Measurements from ENCODE around the gene CEP170B.
"Not testable (repeated sequence)": the region's sequence is repeated elsewhere in the genome, so short reads cannot be mapped to it uniquely, and the experiment has no call there.

The CEP170B gene

DNA sequence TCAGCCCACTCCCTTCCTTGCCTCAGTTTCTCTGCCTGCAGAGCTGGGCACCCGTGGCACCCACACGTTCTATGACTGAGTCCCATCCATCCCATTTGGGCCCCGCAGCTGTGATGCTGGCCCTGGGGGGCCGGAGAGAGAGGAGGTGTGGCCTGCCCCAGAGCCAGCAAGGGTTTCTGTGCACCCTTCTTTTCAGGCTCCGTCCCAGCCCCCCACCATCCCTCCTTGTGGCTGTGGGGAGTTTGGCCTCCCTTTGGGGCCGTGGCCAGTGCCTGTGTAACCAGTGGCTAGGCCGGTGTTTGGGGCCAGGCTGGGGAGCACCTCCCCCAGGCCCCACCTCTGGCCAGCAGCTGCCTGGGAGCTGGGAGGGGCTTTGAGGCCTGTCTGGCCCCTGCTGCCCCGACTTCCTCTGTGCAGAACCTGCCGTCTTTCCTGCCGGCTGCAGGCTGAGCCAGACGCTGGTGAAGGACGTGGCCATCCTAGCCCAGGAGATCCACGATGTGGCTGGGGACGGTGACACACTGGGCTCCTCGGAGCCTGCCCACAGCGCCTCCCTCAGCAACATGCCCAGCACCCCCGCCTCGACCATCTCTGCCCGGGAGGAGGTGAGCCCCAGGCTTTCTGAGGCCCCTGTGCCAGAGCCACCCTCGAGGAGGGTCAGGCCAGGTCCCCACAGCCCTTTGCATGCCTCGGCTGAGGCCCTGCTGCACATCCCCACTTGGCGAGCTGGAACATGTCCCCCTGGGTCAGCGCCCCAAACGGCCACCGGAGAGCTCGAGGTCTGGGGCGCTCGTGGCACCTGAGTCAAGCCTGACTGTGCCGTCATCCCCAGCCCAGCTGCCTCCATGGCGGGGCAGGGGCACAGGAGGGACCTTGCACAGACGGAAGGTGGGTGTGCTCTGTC lies 27.7 kb downstream of the CEP170B start:
- no peak for DNase-seq

DNA sequence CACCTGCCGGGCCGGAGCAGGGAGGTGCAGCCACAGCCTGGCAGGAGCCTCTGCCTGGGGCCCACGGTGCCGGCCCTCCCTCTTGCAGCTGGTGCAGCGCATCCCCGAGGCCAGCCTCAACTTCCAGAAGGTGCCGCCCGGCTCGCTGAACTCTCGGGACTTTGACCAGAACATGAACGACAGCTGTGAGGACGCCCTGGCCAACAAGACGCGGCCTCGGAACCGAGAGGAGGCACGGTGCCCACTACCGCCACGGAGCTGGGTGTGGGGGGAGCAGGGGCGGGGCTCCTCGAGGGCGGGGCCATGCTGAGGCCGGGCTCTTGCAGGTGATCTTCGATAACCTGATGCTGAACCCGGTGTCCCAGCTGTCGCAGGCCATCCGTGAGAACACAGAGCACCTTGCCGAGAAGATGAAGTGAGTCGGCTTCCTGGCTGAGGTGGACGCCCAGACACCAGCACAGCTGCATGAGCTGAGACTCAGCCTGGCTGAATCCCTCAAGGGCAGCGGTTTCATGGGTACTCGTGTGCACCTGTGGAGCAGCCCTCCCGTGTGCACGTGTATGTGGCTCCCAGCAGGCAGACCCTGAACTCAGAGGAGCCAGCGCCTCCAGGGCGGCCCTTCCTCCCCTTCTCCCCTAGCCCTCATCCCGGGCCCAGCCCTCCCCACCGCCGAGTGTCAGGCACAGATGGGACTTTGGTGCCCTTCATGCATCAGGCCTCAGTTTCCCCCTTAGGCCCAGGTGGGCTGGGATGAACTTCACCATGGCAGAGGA lies 28.6 kb downstream of the CEP170B start:
- DNase-seq, result no peak

DNA sequence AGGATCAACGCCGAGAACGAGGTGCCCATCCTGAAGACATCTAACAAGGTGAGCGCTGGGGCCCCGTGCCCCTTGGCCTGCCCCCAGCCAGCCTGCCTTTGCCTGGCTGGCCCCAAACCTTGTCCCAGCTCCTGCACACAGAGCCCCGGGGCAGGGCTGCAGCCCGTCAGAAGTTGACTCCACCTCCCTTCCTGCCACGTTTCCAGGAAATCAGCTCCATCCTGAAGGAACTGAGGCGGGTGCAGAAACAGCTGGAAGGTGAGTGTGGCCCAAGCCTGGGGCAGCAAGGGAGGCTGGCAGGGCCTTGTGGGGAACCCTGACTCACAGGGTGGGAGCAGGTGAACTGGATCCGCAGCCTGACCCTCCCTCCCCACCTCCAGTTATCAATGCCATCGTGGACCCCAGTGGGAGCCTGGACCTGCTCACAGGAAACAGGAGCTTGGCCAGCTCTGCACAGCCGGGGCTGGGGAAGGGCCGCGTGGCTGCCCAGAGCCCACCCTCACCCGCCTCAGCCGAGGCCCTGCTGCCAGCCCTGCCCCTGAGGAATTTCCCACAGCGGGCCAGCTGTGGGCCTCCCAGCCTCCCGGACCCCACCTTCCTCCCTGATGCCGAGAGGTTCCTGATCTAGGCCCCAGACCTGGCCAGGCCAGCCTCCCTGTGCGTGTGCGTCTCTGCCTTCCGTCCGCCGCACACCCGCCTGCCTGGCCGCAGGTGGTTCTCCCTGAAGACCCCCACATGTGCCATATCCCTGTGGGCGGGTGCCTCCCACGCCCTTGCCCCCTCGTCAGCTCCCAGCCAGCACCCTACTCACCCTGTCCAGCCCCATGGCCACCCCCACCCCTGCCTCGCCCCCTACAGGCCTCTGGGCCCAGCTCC lies 29.5 kb downstream of the CEP170B start:
- DNase-seq, result no peak

DNA sequence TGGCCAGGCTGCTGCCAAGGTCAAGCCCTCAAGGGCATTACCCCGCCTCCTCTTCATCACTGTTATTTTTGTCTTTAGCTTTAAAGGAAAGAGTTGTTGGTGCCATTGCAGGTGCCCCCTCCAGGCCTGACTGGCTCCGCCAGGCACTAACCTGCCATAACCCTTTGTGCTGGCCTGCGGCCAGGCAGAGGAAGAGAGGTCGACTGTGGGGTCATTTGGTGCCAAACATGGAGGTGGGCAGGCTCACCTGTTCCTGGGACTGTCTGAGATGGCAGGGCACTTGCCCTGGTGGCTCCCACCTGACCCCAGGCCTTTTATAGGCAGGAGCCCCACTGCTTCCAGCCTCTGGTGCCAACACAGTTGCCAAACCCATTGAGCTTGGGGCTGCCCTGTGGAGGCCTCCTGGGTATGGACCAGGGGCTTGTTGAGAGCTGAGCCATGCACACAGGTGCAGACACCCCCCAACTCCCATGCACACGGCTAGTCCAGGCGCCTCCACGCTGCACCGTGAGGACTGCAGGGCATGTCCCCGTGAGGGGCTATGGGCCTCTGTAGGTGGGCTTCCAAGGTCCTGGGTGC lies 30.2 kb downstream of the CEP170B start:
- DNase-seq, result no peak

DNA sequence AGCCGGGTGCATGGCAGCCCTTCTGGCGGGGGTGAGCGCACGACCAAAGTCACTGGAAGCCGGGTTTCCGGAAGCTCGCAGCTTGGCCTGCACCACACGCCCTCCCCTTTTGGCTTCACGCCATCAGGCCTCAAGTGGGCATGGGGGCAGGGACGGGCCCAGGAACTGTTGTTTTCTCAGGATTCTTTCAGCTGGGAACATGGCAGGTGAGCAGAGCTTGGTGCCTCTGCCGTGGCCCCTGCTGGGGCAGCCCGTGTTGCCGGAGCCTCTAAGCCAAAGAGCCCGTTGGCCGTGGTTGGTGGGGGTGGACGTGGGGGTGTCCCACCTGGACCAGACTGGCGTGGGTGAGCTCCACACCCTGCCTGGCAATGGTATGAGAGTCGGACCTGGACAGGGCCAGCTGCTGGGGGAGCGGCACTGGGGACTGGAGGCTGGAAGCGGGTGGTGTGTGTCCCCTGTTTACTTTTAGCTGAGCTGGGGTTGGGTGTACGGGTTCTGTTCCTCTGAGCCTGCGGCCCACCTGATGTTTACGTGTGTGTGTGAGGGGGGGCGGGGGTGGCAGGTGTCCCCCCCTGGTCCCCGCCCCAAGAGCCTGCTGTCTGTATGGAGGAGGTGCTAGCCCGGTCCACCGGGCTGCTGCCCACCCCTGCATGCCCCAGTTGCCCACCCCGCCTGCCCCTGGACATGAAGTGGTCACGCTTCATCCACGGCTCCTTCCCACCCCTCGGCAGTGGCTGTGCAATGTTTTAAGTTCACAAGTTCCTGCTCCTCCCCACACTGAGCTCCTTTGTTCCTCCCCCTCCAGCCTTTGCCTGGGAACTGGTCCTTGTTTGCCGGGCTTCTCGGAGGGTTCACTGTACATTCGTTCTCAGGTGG lies 31.0 kb downstream of the CEP170B start:
- DNase-seq, result peak; percentile 96

DNA sequence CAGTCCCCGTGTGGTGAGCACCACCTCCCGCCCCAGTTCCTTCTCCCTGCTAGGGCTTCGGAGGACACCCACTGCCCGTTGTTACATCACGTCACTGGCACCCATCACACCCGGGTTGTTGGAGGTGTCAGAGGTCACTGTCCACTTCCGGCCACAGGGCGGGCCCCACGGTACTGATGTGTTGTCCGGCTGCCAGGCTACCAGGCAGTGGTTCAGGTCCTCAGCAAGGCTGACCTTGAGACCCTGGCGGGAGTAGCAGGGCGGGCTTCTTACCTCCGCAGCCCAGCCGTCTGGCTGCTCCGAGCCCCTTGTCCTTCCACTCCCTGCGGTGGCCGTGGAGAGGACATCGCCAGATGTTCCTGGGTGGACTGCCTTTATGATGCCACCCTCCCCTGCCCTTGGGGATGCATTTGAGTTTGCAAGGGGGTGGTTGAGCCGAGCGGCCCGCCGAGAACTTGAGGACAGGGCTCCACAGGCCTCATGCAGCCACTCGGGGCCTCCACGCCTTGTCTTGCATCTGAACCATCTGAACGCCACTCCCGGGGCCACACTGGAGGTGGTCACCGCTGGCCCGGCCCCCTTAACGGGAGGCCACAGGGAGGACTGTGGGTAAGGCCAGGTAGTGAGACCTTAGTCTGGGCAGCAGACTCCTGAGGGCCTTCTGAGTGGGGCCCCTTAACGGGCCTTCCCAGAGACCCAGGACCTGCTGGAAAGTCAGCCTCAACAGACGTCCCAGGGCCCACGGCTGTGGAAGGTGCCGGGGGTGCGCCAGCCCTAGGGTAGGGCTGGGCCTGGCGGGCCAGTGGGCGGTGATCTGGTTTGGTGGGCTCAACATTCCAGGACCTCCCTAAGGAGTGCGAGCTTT lies 32.5 kb downstream of the CEP170B start:
- DNase-seq, result no peak

DNA sequence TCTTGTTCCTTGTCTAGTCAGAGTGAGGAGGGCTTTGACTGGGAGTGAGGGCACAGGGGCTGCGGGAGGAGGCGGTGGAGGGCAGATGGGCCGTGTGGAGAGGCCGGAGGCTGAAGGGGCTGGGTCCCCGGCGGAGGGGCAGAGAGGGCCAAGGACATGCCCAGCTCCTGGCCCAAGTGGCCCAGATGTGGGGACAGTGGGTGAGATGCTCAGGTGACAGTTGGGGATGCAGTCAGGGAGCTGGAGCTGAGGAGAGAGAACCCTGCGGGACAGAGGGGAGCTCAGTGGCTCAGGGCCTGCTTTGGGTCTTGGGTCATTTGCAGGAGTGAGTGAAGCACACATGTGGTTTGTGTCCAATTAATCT lies 33.1 kb downstream of the CEP170B start:
- DNase-seq, result no peak

DNA sequence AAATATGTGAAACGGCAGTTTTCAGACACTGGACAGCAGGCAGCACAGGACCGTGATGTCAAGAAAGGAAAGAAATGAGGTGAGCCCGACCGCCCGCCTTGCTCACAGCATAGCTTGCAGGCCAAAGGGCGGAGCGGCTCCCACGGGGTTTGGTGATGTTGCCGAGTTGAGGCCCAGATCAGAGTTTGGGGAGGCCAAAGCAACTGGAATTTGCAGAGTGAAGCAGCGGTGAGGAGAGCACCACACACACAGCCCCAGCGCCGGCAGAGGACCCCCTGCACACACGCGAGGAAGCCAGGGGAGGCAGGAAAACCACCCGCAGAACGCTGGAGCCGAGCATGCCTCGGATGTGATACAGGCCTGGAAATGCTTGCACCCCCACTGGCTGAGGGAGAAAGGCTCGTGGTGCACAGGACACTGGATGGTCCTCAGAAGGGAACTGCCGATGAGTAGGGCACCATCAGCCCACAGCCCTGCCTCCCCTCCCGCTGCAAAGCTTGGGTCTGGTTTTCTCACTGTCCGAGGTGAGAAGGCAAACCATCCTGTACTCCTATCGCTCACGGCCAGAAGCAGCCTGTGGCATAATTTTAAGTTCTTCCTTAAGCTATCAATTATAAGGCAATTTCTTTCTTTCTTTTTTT lies 33.9 kb downstream of the CEP170B start:
- no peak for DNase-seq

DNA sequence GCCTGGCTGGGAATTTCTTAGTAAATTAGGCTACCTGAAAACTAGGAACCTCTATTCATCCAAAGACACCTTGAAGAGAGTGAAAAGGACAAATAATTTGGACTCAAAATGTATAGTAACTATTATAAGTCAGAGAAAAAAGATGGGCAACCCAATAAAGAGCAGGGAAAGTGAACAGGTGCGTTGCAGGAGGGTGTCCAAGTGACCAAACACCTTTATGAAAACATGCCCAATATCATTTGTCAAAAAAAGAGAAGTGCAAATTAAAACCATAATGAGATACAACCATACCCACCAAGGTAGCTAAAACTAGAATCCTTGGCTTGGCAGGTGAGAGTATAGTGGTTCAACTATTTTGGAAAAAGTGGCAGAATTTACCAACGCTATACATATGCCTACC lies 34.7 kb downstream of the CEP170B start:
- DNase-seq, result no peak

DNA sequence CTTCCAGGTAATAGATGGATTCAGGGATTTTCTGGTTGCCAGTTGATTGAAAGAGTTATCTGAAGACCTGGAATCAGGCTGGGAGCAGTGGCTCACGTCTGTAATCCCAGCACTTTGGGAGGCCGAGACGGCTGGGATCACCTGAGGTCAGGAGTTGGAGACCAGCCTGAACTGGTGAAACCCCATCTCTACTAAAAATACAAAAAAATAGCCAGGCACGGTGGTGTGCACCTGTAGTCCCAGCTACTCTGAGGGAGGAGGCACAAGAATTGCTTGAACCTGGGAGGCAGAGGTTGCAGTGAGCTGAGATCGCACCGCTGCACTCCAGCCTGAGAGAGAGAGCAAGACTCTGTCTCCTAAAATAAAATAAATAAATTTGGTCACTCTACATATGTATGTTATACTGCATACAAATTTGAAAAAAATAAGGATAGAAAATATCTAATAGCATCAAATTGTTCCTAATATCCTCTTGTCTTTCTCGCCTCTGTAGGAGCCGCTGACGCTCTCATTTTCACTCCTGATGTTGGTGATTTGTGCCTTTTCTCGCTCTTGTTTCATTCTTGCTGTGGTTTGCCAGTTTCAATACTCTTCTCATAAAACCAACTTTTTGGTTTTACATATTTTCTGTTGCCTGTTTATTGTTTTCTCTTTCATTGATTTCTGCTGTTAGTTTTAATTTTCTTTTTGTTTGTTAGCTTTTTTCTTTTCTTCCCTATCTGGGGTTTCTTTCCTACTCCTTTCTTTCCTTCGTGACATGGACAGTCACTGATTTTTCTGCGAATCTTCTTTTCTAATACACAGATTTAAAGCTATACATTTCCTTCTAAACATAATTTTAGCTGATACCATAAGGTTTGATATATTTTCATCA lies 35.8 kb downstream of the CEP170B start:
- DNase-seq, result no peak

DNA sequence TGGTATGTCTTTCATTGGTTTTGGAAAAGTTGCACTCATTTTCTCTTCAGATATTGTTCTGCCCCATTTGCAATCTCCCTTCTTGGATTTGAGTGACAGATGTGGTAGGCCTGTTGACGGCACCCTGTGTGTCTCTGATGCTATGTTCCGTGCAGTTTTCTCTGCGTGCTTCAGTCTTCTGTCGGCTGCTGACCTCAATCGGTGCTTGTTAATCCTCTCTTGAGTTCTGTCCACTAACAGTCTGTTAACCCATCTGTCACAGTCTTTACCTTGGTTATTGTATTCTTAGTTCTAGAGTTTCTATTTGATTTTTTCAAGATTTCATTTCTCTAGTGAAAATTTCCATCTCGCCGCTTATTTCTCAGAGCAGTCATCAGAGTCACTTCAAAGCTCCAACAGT lies 38.9 kb downstream of the CEP170B start:
- no peak for DNase-seq

DNA sequence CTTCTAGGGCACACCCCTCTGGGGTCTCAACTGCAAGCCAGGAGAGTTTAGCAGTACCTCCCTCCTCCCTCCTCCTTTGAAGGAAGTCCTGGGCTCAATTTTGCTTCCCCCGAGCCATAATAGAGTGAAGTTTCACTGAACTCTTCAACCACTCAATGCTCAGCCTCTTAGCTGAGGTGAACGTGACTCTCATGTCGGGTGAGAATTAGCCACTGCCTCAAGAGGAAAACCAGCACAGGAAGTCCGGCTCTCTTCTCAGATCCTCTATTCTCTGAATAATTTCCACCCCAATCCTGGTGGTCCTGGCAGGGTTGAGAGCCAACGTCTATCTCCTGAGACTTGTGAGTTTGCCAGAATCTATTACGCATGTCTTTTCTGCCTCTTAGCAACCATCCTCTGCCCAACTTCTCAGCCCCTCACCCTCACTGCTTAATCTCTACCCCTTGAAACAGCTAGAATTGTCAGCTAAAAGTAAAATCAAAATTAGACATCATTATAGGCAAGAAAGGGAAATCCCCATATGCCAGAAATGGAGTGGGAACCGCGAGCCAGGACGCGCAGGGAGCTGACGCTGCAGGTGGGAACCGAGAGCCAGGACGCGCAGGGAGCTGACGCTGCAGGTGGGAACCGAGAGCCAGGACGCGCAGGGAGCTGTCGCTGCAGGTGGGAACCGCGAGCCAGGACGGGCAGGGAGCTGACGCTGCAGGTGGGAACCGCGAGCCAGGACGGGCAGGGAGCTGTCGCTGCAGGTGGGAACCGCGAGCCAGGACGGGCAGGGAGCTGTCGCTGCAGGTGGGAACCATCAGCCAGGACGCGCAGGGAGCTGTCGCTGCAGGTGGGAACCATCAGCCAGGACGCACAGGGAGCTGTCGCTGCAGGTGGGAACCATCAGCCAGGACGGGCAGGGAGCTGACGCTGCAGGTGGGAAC lies 39.8 kb downstream of the CEP170B start:
- peak; percentile 21 for DNase-seq

DNA sequence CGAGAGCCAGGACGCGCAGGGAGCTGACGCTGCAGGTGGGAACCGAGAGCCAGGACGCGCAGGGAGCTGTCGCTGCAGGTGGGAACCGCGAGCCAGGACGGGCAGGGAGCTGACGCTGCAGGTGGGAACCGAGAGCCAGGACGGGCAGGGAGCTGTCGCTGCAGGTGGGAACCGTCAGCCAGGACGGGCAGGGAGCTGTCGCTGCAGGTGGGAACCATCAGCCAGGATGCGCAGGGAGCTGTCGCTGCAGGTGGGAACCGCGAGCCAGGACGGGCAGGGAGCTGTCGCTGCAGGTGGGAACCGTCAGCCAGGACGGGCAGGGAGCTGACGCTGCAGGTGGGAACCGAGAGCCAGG lies 40.5 kb downstream of the CEP170B start:
- not testable (repeated sequence) for DNase-seq

DNA sequence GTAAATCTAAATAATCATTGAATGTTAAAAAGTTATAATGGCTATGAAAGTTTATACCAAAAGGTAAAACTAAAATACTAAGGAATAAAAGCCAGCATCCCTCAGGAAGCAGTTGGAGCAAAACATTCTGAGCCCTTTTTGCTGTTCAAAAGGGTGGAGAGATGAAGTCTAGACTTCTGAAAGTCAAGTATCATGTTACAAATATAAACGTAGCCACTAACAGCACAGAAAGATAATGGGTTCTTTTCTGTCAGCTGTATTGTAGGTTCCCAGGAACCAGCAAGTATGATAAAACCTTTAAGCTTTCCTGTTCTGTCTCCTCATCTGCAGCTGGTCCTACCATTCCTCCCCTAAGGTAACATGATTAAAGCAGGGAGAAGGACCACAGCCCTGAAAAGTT lies 43.2 kb downstream of the CEP170B start:
- no peak for DNase-seq

DNA sequence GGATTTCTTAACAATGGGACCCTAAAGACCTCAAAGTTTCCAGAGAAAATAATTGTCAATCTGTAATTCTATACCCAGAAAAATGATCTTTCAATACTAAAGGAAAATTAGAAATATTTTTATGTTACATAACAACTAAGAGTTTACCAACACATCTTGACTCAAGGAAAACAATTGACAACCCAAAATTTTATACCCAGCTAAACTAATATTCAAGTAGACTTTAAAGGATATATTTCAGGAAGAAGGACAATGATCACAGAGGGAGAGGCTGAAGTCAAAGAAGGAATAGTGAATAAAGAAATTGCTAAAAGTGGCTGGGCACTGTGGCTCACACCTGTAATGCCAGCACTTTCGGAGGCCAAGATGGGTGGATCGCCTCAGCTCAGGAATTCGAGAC lies 47.0 kb downstream of the CEP170B start:
- DNase-seq, result no peak

DNA sequence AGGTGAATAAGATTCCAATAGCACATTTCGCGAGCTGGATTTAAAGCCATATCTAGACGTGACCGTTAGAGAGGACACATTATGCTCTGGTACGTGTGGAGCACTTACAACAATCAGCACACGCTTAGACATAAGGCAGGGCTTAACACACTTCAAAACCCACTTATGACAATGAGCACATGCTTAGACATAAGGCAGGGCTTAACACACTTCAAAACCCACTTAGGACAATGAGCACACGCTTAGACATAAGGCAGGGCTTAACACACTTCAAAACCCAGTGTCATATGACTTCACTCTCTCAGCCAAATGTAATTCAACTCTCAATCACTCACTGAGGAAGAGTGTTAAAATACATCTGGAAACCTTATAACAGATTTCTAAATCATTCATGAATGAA lies 48.4 kb downstream of the CEP170B start:
- DNase-seq, result peak; percentile 80

DNA sequence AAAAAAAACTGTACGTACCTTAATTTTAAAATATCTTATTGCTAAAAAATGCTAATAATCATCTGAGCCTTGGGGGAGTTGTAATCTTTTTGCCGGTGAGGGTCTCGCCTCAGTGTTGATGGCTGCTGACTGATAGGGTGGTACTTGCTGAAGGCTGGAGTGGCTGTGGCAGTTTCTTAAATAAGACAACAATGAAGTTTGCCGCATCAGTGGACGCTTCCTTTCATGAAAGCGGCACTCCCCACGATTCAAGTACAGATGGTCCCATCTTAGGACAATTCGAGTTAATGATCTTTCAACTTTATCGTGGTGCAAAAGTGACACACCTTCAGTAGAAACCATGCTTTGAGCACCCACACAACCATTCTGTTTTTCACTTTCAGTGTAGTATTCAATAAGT lies 52.0 kb downstream of the CEP170B start:
- no peak for DNase-seq

DNA sequence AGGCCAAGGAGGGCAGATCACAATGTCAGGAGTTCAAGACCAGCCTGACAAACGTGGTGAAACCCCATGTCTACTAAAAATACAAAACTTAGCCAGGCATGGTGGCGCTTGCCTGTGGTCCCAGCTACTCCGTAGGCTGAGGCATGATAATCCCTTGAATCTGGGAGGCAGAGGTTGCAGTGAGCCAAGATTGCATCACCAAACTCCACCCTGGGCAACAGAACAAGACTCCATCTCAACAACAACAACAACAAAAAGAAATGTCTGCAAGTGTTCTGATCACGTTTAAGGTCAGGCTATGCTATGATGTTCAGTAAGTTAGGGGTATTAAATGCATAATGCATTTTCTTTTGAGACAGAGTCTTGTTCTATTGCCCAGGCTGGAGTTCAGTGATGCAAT lies 52.9 kb downstream of the CEP170B start:
- DNase-seq, result no peak
